ENCODE measurements around the gene C3orf38. TPM values are rescaled to one million over a fixed set of nuclear protein-coding genes. Genes with fewer than 3 reads are reported as not detected.

The C3orf38 gene
- total RNA-seq (2021): 22.5 to 24.1 TPM (median 23.9 TPM) in 3 replicates
- Bru-seq, nascent RNA: percentile 94 among the genes with signal in this experiment
- long read RNA-seq, experiment 1, transcript C3orf38-201 (3 exons, 2,633 nt): major isoform, 52 of 78 reads
- long read RNA-seq, experiment 1, partial matches to known transcripts: 5 of 78 reads
- long read RNA-seq, experiment 1, other reads (novel, unspliced or antisense): 21 of 78 reads
- long read RNA-seq, experiment 2, transcript C3orf38-201 (3 exons, 2,633 nt): major isoform, 13 of 34 reads
- long read RNA-seq, experiment 2, partial matches to known transcripts: 8 of 34 reads
- long read RNA-seq, experiment 2, other reads (novel, unspliced or antisense): 13 of 34 reads
- long read RNA-seq, experiment 3, transcript C3orf38-201 (3 exons, 2,633 nt): major isoform, 33 of 47 reads
- long read RNA-seq, experiment 3, partial matches to known transcripts: 0 of 47 reads
- long read RNA-seq, experiment 3, other reads (novel, unspliced or antisense): 13 of 47 reads

GRCh38 chr3:88149509-88150362, at the start of gene C3orf38:
C3orf38 (plus strand) TSS chr3:88149959; CDS start chr3:88150053, 94 bp downstream.
- H3K27ac Mint-ChIP-seq: peak within 1 kb of the TSS; percentile 98
- H3K9me3 Mint-ChIP-seq: no peaks in the 10 kb centered on the region
- H3K4me1 Mint-ChIP-seq: peaks cover 20% of the 10 kb centered on the region
- ChIA-PET CTCF (interaction anchor here (0.7 to 1.2 kb wide), 2 partner anchors 36 to 782 kb away, joined by 3 to 4 read pairs (median 3); no protein-coding TSS in a partner anchor), POLR2A (interaction anchor here (0.7 to 1.5 kb wide), 3 partner anchors 15 to 91 kb away, joined by 3 to 10 read pairs (median 3); partner anchors contain the start of genes CGGBP1 and ZNF654)
- no peaks in the 10 kb centered on the region for H3K27me3 Mint-ChIP-seq (ENCODE audit: low read depth)
- DNase-seq (ENCODE audit: low spot score) (peak; percentile 81), ATAC-seq (peak; percentile 92)
- H3K4me3 Mint-ChIP-seq: peak within 1 kb of the TSS; percentile 95
- H3K36me3 Mint-ChIP-seq: peaks cover 11% of the 10 kb centered on the region
- TF ChIP-seq HMGA2 (CRISPR knock-in tag; IDR thresholded peaks at IDR 0.05) (no peak), TCF7 (CRISPR knock-in tag; IDR thresholded peaks at IDR 0.05; ENCODE audit: low read depth) (no peak), MAX (CRISPR knock-in tag; IDR thresholded peaks at IDR 0.05) (peak; percentile 70; the same call in 1 of the 2 replicates), ZNF512 (CRISPR knock-in tag; IDR thresholded peaks at IDR 0.05; ENCODE audit: borderline replicate concordance) (0 out of 2 replicates have a peak, but pooled peaks have one; percentile 28), SP1 (CRISPR knock-in tag; conservative IDR thresholded peaks at IDR 0.05) (no peak; the same call in 1 of the 2 replicates), CREB1 (CRISPR knock-in tag; IDR thresholded peaks at IDR 0.05) (peak; percentile 65; the same call in 1 of the 2 replicates), ARID4B (CRISPR knock-in tag; IDR thresholded peaks at IDR 0.05; ENCODE audit: borderline replicate concordance) (0 out of 2 replicates have a peak, but pooled peaks have one; percentile 22), FOXK1 (CRISPR knock-in tag; IDR thresholded peaks at IDR 0.05) (peak; percentile 98), MLX (CRISPR knock-in tag; IDR thresholded peaks at IDR 0.05) (no peak), NFE2L1 (CRISPR knock-in tag; IDR thresholded peaks at IDR 0.05) (peak; percentile 81; the same call in 1 of the 2 replicates), ZNF423 (CRISPR knock-in tag; IDR thresholded peaks at IDR 0.05) (no peak), RELA (CRISPR knock-in tag; IDR thresholded peaks at IDR 0.05; ENCODE audit: borderline replicate concordance) (no peak), JAZF1 (CRISPR knock-in tag; IDR thresholded peaks at IDR 0.05) (no peak), ERG (CRISPR knock-in tag; IDR thresholded peaks at IDR 0.05) (no peak), CTCF (IDR thresholded peaks at IDR 0.05) (no peak), FOXP4 (CRISPR knock-in tag; IDR thresholded peaks at IDR 0.05) (peak; percentile 76), ATF6 (CRISPR knock-in tag; IDR thresholded peaks at IDR 0.05) (no peak), GABPB1 (CRISPR knock-in tag; IDR thresholded peaks at IDR 0.05) (peak; percentile 89), GTF2I (CRISPR knock-in tag; conservative IDR thresholded peaks at IDR 0.05) (no peak)

All from WTC11 (cell line).